H9 (cell line): ENCODE results near the gene BARHL2. TPM values are rescaled to one million over a fixed set of nuclear protein-coding genes. Genes with fewer than 3 reads are reported as not detected.

ENCODE experiments used
- DNase-seq: peaks from one replicate; pipeline ENCODE4 v3.0.0-alpha.2; 2017
- H2AFZ ChIP-seq: one replicate; pipeline ENCODE4 v1.6.1; 2013; ENCODE audit warnings: mild to moderate bottlenecking, low read length, control low read depth, moderate library complexity
- H2AK5ac ChIP-seq: 2 replicates; pipeline ENCODE4 v1.6.1; 2013; ENCODE audit warnings: low read length, control low read depth, mixed read lengths; ENCODE audit not compliant: insufficient read length
- H2BK120ac ChIP-seq: one replicate; pipeline ENCODE4 v1.6.1; 2013; ENCODE audit warnings: low read depth, mild to moderate bottlenecking, low read length, control low read depth, inconsistent platforms; ENCODE audit not compliant: poor library complexity, severe bottlenecking
- H2BK12ac ChIP-seq: 2 replicates; pipeline ENCODE4 v1.6.1; 2013; ENCODE audit warnings: low read length, control low read depth, mixed read lengths, low read depth; ENCODE audit not compliant: insufficient read length
- H2BK15ac ChIP-seq: 2 replicates; pipeline ENCODE4 v1.6.1; 2013; ENCODE audit warnings: low read depth, low read length, control low read depth
- H2BK20ac ChIP-seq: one replicate; pipeline ENCODE4 v1.6.1; 2013; ENCODE audit warnings: low read depth, mild to moderate bottlenecking, low read length, control low read depth, inconsistent platforms; ENCODE audit not compliant: poor library complexity, severe bottlenecking
- H2BK5ac ChIP-seq: 2 replicates; pipeline ENCODE4 v1.6.1; 2013; ENCODE audit warnings: low read length, control low read depth, mixed read lengths; ENCODE audit not compliant: insufficient read length
- H3K14ac ChIP-seq: 2 replicates; pipeline ENCODE4 v1.6.1; 2013; ENCODE audit warnings: low read length, control low read depth; ENCODE audit not compliant: insufficient read depth
- H3K18ac ChIP-seq: 2 replicates; pipeline ENCODE4 v1.6.1; 2013; ENCODE audit warnings: low read depth, mild to moderate bottlenecking, mixed read lengths, low read length, control low read depth; ENCODE audit not compliant: insufficient read length
- H3K23ac ChIP-seq: 2 replicates; pipeline ENCODE4 v1.6.1; 2013; ENCODE audit warnings: low read length, control low read depth, mixed read lengths, low read depth; ENCODE audit not compliant: insufficient read length
- H3K23me2 ChIP-seq: 2 replicates; pipeline ENCODE4 v1.6.1; 2013; ENCODE audit warnings: low read depth, mild to moderate bottlenecking, mixed read lengths, low read length, control low read depth; ENCODE audit not compliant: insufficient read length, poor library complexity, severe bottlenecking
- H3K27ac ChIP-seq: 2 replicates; pipeline ENCODE4 v1.5.1; 2013; ENCODE audit warnings: low read length, control low read depth, mixed read lengths, low read depth; ENCODE audit not compliant: insufficient read length
- H3K27me3 ChIP-seq: 2 replicates; pipeline ENCODE4 v1.6.1; 2013; ENCODE audit warnings: low read length, control low read depth, inconsistent platforms; ENCODE audit not compliant: insufficient read depth
- H3K4ac ChIP-seq: 2 replicates; pipeline ENCODE4 v1.6.1; 2013; ENCODE audit warnings: low read depth, mild to moderate bottlenecking, control low read depth, inconsistent platforms, low read length, moderate library complexity
- H3K4me1 ChIP-seq: 2 replicates; pipeline ENCODE4 v1.6.1; 2013; ENCODE audit warnings: low read length, control low read depth, inconsistent platforms; ENCODE audit not compliant: insufficient read depth
- H3K4me2 ChIP-seq: 2 replicates; pipeline ENCODE4 v1.6.1; 2013; ENCODE audit warnings: low read length, control low read depth, mixed read lengths; ENCODE audit not compliant: insufficient read length, insufficient read depth
- H3K56ac ChIP-seq: 2 replicates; pipeline ENCODE4 v1.6.1; 2013; ENCODE audit warnings: low read depth, mild to moderate bottlenecking, mixed read lengths, low read length, control low read depth; ENCODE audit not compliant: insufficient read length
- H3K79me1 ChIP-seq: 2 replicates; pipeline ENCODE4 v1.6.1; 2013; ENCODE audit warnings: low read depth, mild to moderate bottlenecking, moderate library complexity, low read length, control low read depth, inconsistent platforms; ENCODE audit not compliant: insufficient read depth, poor library complexity, severe bottlenecking
- H3K79me2 ChIP-seq: 2 replicates; pipeline ENCODE4 v1.6.1; 2013; ENCODE audit warnings: low read length, control low read depth, inconsistent platforms; ENCODE audit not compliant: insufficient read depth
- H3K9ac ChIP-seq: 2 replicates; pipeline ENCODE4 v1.6.1; 2013; ENCODE audit warnings: low read length, control low read depth, mixed read lengths; ENCODE audit not compliant: insufficient read length; ENCODE audit errors: extremely low read depth
- H3K9me3 ChIP-seq: one replicate; pipeline ENCODE4 v1.6.1; 2013; ENCODE audit warnings: low read depth, low read length, inconsistent platforms; ENCODE audit not compliant: control insufficient read depth
- H3T11ph ChIP-seq: one replicate; pipeline ENCODE4 v1.6.1; 2013; ENCODE audit warnings: mild to moderate bottlenecking, low read length, control low read depth, inconsistent platforms
- H4K20me1 ChIP-seq: one replicate; pipeline ENCODE4 v1.6.1; 2013; ENCODE audit not compliant: control insufficient read depth, insufficient read length, insufficient read depth
- H4K5ac ChIP-seq: 2 replicates; pipeline ENCODE4 v1.6.1; 2013; ENCODE audit warnings: low read depth, mild to moderate bottlenecking, mixed read lengths, low read length, control low read depth; ENCODE audit not compliant: insufficient read length
- H4K8ac ChIP-seq: replicated peaks from 2 replicates; pipeline ENCODE4 v1.6.1; 2013; ENCODE audit warnings: low read length, control low read depth, mixed read lengths, low read depth; ENCODE audit not compliant: insufficient read length
- H4K91ac ChIP-seq: 2 replicates; pipeline ENCODE4 v1.6.1; 2013; ENCODE audit warnings: low read depth, mild to moderate bottlenecking, moderate library complexity, mixed read lengths, low read length, control low read depth; ENCODE audit not compliant: insufficient read length
- H3K27ac Mint-ChIP-seq, 3 experiments: 2 replicates in 2 of 3; 3 replicates in 1 of 3; pipeline ENCODE4 v1.8.0; 2020 to 2021; ENCODE audit warnings: mixed read lengths in 3 of 3, mild to moderate bottlenecking in 1 of 3, moderate library complexity in 1 of 3
- H3K27me3 Mint-ChIP-seq: 2 replicates; pipeline ENCODE4 v1.8.0; 2021; ENCODE audit warnings: low read depth, mild to moderate bottlenecking, moderate library complexity, mixed read lengths
- H3K36me3 Mint-ChIP-seq, 3 experiments: 2 replicates in 2 of 3; 3 replicates in 1 of 3; pipeline ENCODE4 v1.8.0; 2020 to 2021; ENCODE audit warnings: low read depth in 3 of 3, mixed read lengths in 3 of 3; ENCODE audit not compliant: insufficient read depth in 1 of 3
- H3K4me1 Mint-ChIP-seq, 2 experiments: 2 replicates each; pipeline ENCODE4 v1.8.0; 2020; ENCODE audit warnings: mixed read lengths in 2 of 2
- H3K4me3 Mint-ChIP-seq, 2 experiments: 2 replicates in 1 of 2; 3 replicates in 1 of 2; pipeline ENCODE4 v1.8.0; 2020 to 2021; ENCODE audit warnings: mild to moderate bottlenecking in 2 of 2, mixed read lengths in 2 of 2, moderate library complexity in 1 of 2
- H3K9me3 Mint-ChIP-seq, 2 experiments: 2 replicates in 1 of 2; 3 replicates in 1 of 2; pipeline ENCODE4 v1.8.0; 2020; ENCODE audit warnings: mild to moderate bottlenecking in 2 of 2, mixed read lengths in 2 of 2, moderate library complexity in 1 of 2
- WGBS: extraction: QIAGEN DNeasy Blood & Tissue Kit; methylation state at CpG from one replicate; pipeline ENCODE4 v1.1.7; 2013; ENCODE audit warnings: missing lambda C conversion rate, low lambda C conversion rate, mixed read lengths; ENCODE audit not compliant: insufficient read length; ENCODE audit errors: extremely low coverage; 5-methylcytosine and 5-hydroxymethylcytosine counted together
- total RNA-seq: library from RNA; stranded (reverse); gene quantifications from 2 replicates; pipeline ENCODE4 v1.2.1, GENCODE V29; 2021
- TF ChIP-seq, protein P1 (sequence below): fragments of 200-600 bp; sonication (generic); conservative IDR thresholded peaks from 3 replicates; pipeline ENCODE4 v1.8.0; 2021; ENCODE audit warnings: antibody characterized with exemption, mild to moderate bottlenecking

Gene BARHL2
- total RNA-seq, 1 experiment from 2014 or later: not detected

DNA sequence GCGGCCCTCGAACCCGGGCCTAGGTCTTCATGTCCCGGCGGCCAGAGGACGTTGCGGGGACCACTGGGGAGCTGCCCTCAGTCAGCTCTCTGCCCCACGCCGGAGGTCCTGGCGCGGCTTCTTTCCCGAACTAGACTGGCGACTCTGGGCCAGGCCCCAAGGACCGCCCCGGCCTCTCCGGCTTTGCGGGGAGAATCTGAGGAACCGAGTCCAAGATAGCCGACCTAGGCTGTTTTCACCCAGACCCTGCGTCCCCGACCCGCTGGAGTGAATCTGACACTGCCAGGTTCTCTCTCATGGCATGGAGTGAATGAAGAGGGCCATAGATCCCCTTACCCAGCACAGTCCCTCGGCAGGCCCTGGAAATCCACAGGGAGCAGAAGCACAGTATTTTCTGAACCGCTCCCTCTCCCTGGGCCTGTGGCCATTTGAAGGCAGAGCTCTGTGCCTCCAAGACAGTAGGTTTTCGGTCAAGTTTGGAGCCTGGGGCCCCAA is 9.9 kb upstream of the BARHL2 start:
- Histone ChIP-seq H2AK5ac (no peak overlapping the region), H3K27ac (no peak overlapping the region), H3K27me3 (peaks cover 97% of the 10 kb centered on the region), H3K18ac (no peak overlapping the region), H4K20me1 (no peaks in the 10 kb centered on the region), H3K23me2 (peaks cover 29% of the 10 kb centered on the region), H3K14ac (no peak overlapping the region), H2BK15ac (no peak overlapping the region), H3K79me2 (no peaks in the 10 kb centered on the region), H3K9ac (no peak overlapping the region), H2BK12ac (no peak overlapping the region), H2AFZ (no peak overlapping the region), H3K4me2 (peak overlapping the region; percentile 38), H4K5ac (no peak overlapping the region), H3K9me3 (no peaks in the 10 kb centered on the region), H3K56ac (no peak overlapping the region), H4K91ac (no peak overlapping the region), H3T11ph (no peak overlapping the region), H3K79me1 (no peaks in the 10 kb centered on the region), H3K4ac (no peak overlapping the region), H3K23ac (no peak overlapping the region), H4K8ac (no peak overlapping the region), H3K4me1 (peaks cover 2% of the 10 kb centered on the region; the same call in 1 of the 2 replicates), H2BK20ac (no peak overlapping the region), H2BK5ac (no peak overlapping the region), H2BK120ac (no peak overlapping the region)
- peak; percentile 36 for DNase-seq
- TF ChIP-seq, protein P1, sequence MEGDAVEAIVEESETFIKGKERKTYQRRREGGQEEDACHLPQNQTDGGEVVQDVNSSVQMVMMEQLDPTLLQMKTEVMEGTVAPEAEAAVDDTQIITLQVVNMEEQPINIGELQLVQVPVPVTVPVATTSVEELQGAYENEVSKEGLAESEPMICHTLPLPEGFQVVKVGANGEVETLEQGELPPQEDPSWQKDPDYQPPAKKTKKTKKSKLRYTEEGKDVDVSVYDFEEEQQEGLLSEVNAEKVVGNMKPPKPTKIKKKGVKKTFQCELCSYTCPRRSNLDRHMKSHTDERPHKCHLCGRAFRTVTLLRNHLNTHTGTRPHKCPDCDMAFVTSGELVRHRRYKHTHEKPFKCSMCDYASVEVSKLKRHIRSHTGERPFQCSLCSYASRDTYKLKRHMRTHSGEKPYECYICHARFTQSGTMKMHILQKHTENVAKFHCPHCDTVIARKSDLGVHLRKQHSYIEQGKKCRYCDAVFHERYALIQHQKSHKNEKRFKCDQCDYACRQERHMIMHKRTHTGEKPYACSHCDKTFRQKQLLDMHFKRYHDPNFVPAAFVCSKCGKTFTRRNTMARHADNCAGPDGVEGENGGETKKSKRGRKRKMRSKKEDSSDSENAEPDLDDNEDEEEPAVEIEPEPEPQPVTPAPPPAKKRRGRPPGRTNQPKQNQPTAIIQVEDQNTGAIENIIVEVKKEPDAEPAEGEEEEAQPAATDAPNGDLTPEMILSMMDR: no peak
- Mint-ChIP-seq H3K36me3 (no peaks in the 10 kb centered on the region), H3K27ac (no peak overlapping the region), H3K27me3 (peaks cover 100% of the 10 kb centered on the region), H3K4me1 (peaks cover 61 to 70% of the 10 kb centered on the region in 2 experiments), H3K9me3 (peaks cover 4% of the 10 kb centered on the region in 2 experiments; a peak in 3 of 5 replicates), H3K4me3 (peak overlapping the region; percentile 53 to 79)
- WGBS: no CpG with 5 or more reads among the region's 25 CpGs
